ENCODE results near the gene WDR36. TPM values are rescaled to one million over a fixed set of nuclear protein-coding genes. Genes with fewer than 3 reads are reported as not detected.

Gene WDR36
- polyA plus RNA-seq, 1 of the 3 experiments (the other 2 are of a cell fraction), result 6.7 TPM

- Histone ChIP-seq H3K9ac (no peak overlapping the region), H4K20me1 (ENCODE audit: insufficient read depth) (no peaks in the 10 kb centered on the region), H2AFZ (ENCODE audit: low read depth) (no peak overlapping the region), H3K4me3 (ENCODE audit: low read depth in 2 of 2, low read length in 1 of 2) (no peak overlapping the region), H3K79me2 (ENCODE audit: insufficient read depth) (no peaks in the 10 kb centered on the region), H3K27me3 (ENCODE audit: insufficient read depth) (no peaks in the 10 kb centered on the region), H3K4me2 (no peak overlapping the region), H3K9me3 (no peaks in the 10 kb centered on the region), H3F3A (replicated peaks; ENCODE audit: insufficient read depth) (no peaks in the 10 kb centered on the region), H3K4me1 (ENCODE audit: control insufficient read depth in 1 of 2, insufficient read depth in 2 of 2, low read depth in 1 of 2, low read length in 1 of 2) (no peaks in the 10 kb centered on the region), H3K9me2 (no peaks in the 10 kb centered on the region), H3K36me3 (replicated peaks in 1 of 2; ENCODE audit: control insufficient read depth in 1 of 2, insufficient read depth in 2 of 2, low read length in 1 of 2) (no peaks in the 10 kb centered on the region), H3K27ac (ENCODE audit: low read depth in 2 of 2, low read length in 1 of 2) (no peak overlapping the region)
- 65% methylated on average over 2 of the region's 2 CpGs for WGBS (ENCODE audit: low lambda C conversion rate)
- ChIA-PET POLR2A (no interaction called here), CTCF (no interaction called here)
- no peak for DNase-seq
- TF ChIP-seq TEAD4 (IDR thresholded peaks at IDR 0.05; ENCODE audit: borderline replicate concordance, insufficient read depth) (no peak), MAX (IDR thresholded peaks at IDR 0.05; ENCODE audit: low read depth) (no peak), NFIC (IDR thresholded peaks at IDR 0.05; ENCODE audit: borderline replicate concordance) (no peak), CHD2 (IDR thresholded peaks at IDR 0.05; ENCODE audit: low read length, partially characterized antibody) (no peak), REST (IDR thresholded peaks at IDR 0.05; ENCODE audit: low read depth, low read length) (no peak), FOXJ3 (CRISPR knock-in tag; IDR thresholded peaks at IDR 0.05) (no peak), FOXM1 (IDR thresholded peaks at IDR 0.05; ENCODE audit: low read depth) (no peak), RXRA (IDR thresholded peaks at IDR 0.05; ENCODE audit: borderline replicate concordance, low read depth) (no peak), MEF2A (IDR thresholded peaks at IDR 0.05; ENCODE audit: borderline replicate concordance, low read depth) (no peak), FOSL2 (IDR thresholded peaks at IDR 0.05; ENCODE audit: borderline replicate concordance, low read depth) (no peak)
Observed at GRCh38 chr5:111173476-111173875, 81.3 kb downstream of the WDR36 start.

Other genes with a start within 250 kb of the WDR36 start
- gene TSLP, start 20.6 kb upstream of the WDR36 start, polyA plus RNA-seq (2012; rRNA removed), result 1.3 and 1.5 TPM in 2 replicates
- 4.1 and 4.6 TPM in 2 replicates for gene CAMK4, start 132.0 kb downstream of the WDR36 start, polyA plus RNA-seq (2012; rRNA removed)

Measured in SK-N-SH (cell line).